Stimulated activated CD4-positive, alpha-beta T cell treated with anti-CD3 and anti-CD28 coated beads, Interleukin-2, amount 100 ng/mL, for 48 hours (primary cell): ENCODE data around the gene GPC1.

Experiments used
- DNase-seq, 2 donors: peaks; one replicate each; pipeline ENCODE4 v3.0.0-alpha.2; 2020

GPC1 gene

GRCh38 chr2:240502430-240503121 is 67.1 kb downstream of the GPC1 start:
- DNase-seq, result no peak

GRCh38 chr2:240503375-240503774 is 67.9 kb downstream of the GPC1 start:
- DNase-seq, result no peak

- no peak for DNase-seq
These were observed 68.4 kb downstream of the GPC1 start for GRCh38 chr2:240503848-240504247.

- no peak for DNase-seq
These were observed 70.4 kb downstream of the GPC1 start for GRCh38 chr2:240505910-240506309.

- no peak for DNase-seq
These were observed 71.1 kb downstream of the GPC1 start for GRCh38 chr2:240506406-240507059.

- no peak for DNase-seq
These were observed 71.8 kb downstream of the GPC1 start for GRCh38 chr2:240507060-240507777.

- no peak for DNase-seq
These were observed 72.4 kb downstream of the GPC1 start for GRCh38 chr2:240507778-240508251.

GRCh38 chr2:240508832-240509545 is 73.5 kb downstream of the GPC1 start:
- no peak for DNase-seq

GRCh38 chr2:240509667-240510512 is 74.4 kb downstream of the GPC1 start:
- DNase-seq, result no peak

GRCh38 chr2:240510513-240511210 is 75.2 kb downstream of the GPC1 start:
- DNase-seq, result no peak

- DNase-seq, result no peak
These were observed 76.1 kb downstream of the GPC1 start for GRCh38 chr2:240511351-240512108.

GRCh38 chr2:240512109-240512485 is 76.6 kb downstream of the GPC1 start:
- no peak for DNase-seq

GRCh38 chr2:240512666-240513535 is 77.4 kb downstream of the GPC1 start:
- DNase-seq, result no peak

- peak; percentile 76 to 81 for DNase-seq
These were observed 78.3 kb downstream of the GPC1 start for GRCh38 chr2:240513549-240514287.

GRCh38 chr2:240514631-240515030 is 79.2 kb downstream of the GPC1 start:
- no peak for DNase-seq

GRCh38 chr2:240517342-240517741 is 81.9 kb downstream of the GPC1 start:
- DNase-seq, result no peak
